ENCODE measurements around the gene NPC1L1. TPM values are rescaled to one million over a fixed set of nuclear protein-coding genes. Genes with fewer than 3 reads are reported as not detected.

The NPC1L1 gene
- total RNA-seq, 1 experiment from 2014 or later = 0.15 TPM

- Mint-ChIP-seq H3K9me3 (peaks cover 21% of the 10 kb centered on the region), H3K4me3 (no peak overlapping the region), H3K36me3 (peaks cover 2% of the 10 kb centered on the region), H3K27me3 (ENCODE audit: low read depth) (peaks cover 12% of the 10 kb centered on the region), H3K4me1 (no peaks in the 10 kb centered on the region), H3K27ac (no peak overlapping the region)
- ChIA-PET POLR2A (no interaction called here), CTCF (no interaction called here)
- ATAC-seq (no peak), DNase-seq (ENCODE audit: low spot score) (no peak)
- no peak for TF ChIP-seq E2F4 (CRISPR knock-in tag; IDR thresholded peaks at IDR 0.05; ENCODE audit: borderline replicate concordance, low read depth)
Observed at GRCh38 chr7:44511863-44512468, 29.2 kb downstream of the NPC1L1 start.

- no peak for ATAC-seq
- ChIA-PET CTCF (no interaction called here), POLR2A (no interaction called here)
- H3K36me3 Mint-ChIP-seq = peaks cover 5% of the 10 kb centered on the region
- H3K4me1 Mint-ChIP-seq = no peaks in the 10 kb centered on the region
- peaks cover 19% of the 10 kb centered on the region for H3K27me3 Mint-ChIP-seq (ENCODE audit: low read depth)
- H3K4me3 Mint-ChIP-seq = no peak overlapping the region
- TF ChIP-seq ETV6 (CRISPR knock-in tag; IDR thresholded peaks at IDR 0.05) (no peak), TEAD4 (CRISPR knock-in tag; IDR thresholded peaks at IDR 0.05) (no peak), ZNF512 (CRISPR knock-in tag; IDR thresholded peaks at IDR 0.05; ENCODE audit: borderline replicate concordance) (no peak), EMX1 (CRISPR knock-in tag; IDR thresholded peaks at IDR 0.05) (no peak), ZNF416 (CRISPR knock-in tag; IDR thresholded peaks at IDR 0.05) (no peak), PRDM15 (CRISPR knock-in tag; IDR thresholded peaks at IDR 0.05) (no peak), ZBTB43 (CRISPR knock-in tag; IDR thresholded peaks at IDR 0.05) (no peak), CREB1 (CRISPR knock-in tag; IDR thresholded peaks at IDR 0.05) (no peak), ZNF232 (CRISPR knock-in tag; IDR thresholded peaks at IDR 0.05) (no peak), JUN (CRISPR knock-in tag; IDR thresholded peaks at IDR 0.05) (no peak), FOXJ3 (CRISPR knock-in tag; IDR thresholded peaks at IDR 0.05; ENCODE audit: borderline replicate concordance) (no peak)
- DNase-seq (ENCODE audit: low spot score) = no peak
- H3K27ac Mint-ChIP-seq = no peak overlapping the region
- peaks cover 27% of the 10 kb centered on the region for H3K9me3 Mint-ChIP-seq
Observed at GRCh38 chr7:44511236-44511635, 29.9 kb downstream of the NPC1L1 start.

- Mint-ChIP-seq H3K27me3 (ENCODE audit: low read depth) (peaks cover 19% of the 10 kb centered on the region), H3K9me3 (peaks cover 31% of the 10 kb centered on the region), H3K27ac (no peak overlapping the region), H3K4me1 (no peaks in the 10 kb centered on the region), H3K36me3 (peaks cover 5% of the 10 kb centered on the region), H3K4me3 (no peak overlapping the region)
- no peak for ATAC-seq
- ChIA-PET POLR2A (no interaction called here), CTCF (no interaction called here)
- DNase-seq (ENCODE audit: low spot score) = no peak
- TF ChIP-seq GRHL2 (CRISPR knock-in tag; IDR thresholded peaks at IDR 0.05; ENCODE audit: insufficient replicate concordance, severe bottlenecking) (no peak), ZNF138 (CRISPR knock-in tag; conservative IDR thresholded peaks at IDR 0.05) (no peak), ERG (CRISPR knock-in tag; IDR thresholded peaks at IDR 0.05) (no peak), ZNF219 (CRISPR knock-in tag; IDR thresholded peaks at IDR 0.05; ENCODE audit: borderline replicate concordance) (no peak), MLX (CRISPR knock-in tag; IDR thresholded peaks at IDR 0.05) (no peak), ATF1 (CRISPR knock-in tag; IDR thresholded peaks at IDR 0.05) (no peak), KAT7 (CRISPR knock-in tag; IDR thresholded peaks at IDR 0.05; ENCODE audit: borderline replicate concordance) (no peak), ETV6 (CRISPR knock-in tag; IDR thresholded peaks at IDR 0.05) (no peak), SMAD4 (CRISPR knock-in tag; IDR thresholded peaks at IDR 0.05) (no peak), ZNF512 (CRISPR knock-in tag; IDR thresholded peaks at IDR 0.05; ENCODE audit: borderline replicate concordance) (no peak), ZNF232 (CRISPR knock-in tag; IDR thresholded peaks at IDR 0.05) (no peak)
Observed at GRCh38 chr7:44508328-44509030, 32.7 kb downstream of the NPC1L1 start.
